CD4-positive, alpha-beta T cell (primary cell): ENCODE results near the gene SAMD4A. TPM values are rescaled to one million over a fixed set of nuclear protein-coding genes. Genes with fewer than 3 reads are reported as not detected.

Experiments
- ATAC-seq: fragments of 200-7000 bp; cut with Tn5 transposase; one replicate; pipeline ENCODE4 v1.10.0; 2022; ENCODE audit warnings: mild to moderate bottlenecking; ENCODE audit not compliant: poor library complexity
- CTCF ChIA-PET: fragments of 350-600 bp; sonication (Branson Sonifier 250); formaldehyde crosslinking; loops from one replicate; lab custom pipeline; 2021; ENCODE audit warnings: antibody characterized with exemption, inconsistent platforms; lab: Charles Lee
- POLR2A ChIA-PET: fragments of 350-600 bp; sonication (Branson Sonifier 250); formaldehyde crosslinking; loops from one replicate; lab custom pipeline; 2021; ENCODE audit warnings: antibody characterized with exemption, inconsistent platforms; lab: Charles Lee
- DNase-seq, 14 experiments: peaks; one replicate each; pipeline ENCODE4 v3.0.0-alpha.2; 2013 to 2020; ENCODE audit warnings: mixed read lengths in 2 of 14
- H3K27ac ChIP-seq, 2 donors: one replicate each; pipeline versions ENCODE4 v1.5.1 to v1.7.0; 2013; ENCODE audit warnings: low read length in 2 of 2, low read depth in 1 of 2, mild to moderate bottlenecking in 1 of 2
- H3K27me3 ChIP-seq, 2 experiments: 1 replicate in 1 of 2; 2 replicates in 1 of 2; pipeline versions ENCODE4 v1.6.1 to v1.7.0; 2013; ENCODE audit warnings: low read length in 2 of 2, control low read depth in 1 of 2, mild to moderate bottlenecking in 1 of 2, moderate library complexity in 1 of 2; ENCODE audit not compliant: insufficient read depth in 2 of 2, control insufficient read depth in 1 of 2
- H3K36me3 ChIP-seq: one replicate; pipeline ENCODE4 v1.6.1; 2013; ENCODE audit warnings: low read length, control low read depth; ENCODE audit not compliant: insufficient read depth
- H3K4me1 ChIP-seq: one replicate; pipeline ENCODE4 v1.6.1; 2013; ENCODE audit warnings: low read length, control low read depth; ENCODE audit not compliant: insufficient read depth
- H3K4me3 ChIP-seq: one replicate; pipeline ENCODE4 v1.5.1; 2013; ENCODE audit warnings: mild to moderate bottlenecking, low read length, moderate library complexity
- H3K9me3 ChIP-seq, 2 experiments: 1 replicate in 1 of 2; 2 replicates in 1 of 2; pipeline versions ENCODE4 v1.6.1 to v1.7.0; 2013; ENCODE audit warnings: low read length in 2 of 2, mild to moderate bottlenecking in 2 of 2, control low read depth in 1 of 2, moderate library complexity in 1 of 2; ENCODE audit not compliant: control insufficient read depth in 1 of 2, insufficient read depth in 1 of 2
- H3K27ac Mint-ChIP-seq: one replicate; pipeline ENCODE4 v1.8.0; 2020; ENCODE audit warnings: mixed read lengths
- H3K27me3 Mint-ChIP-seq: one replicate; pipeline ENCODE4 v1.8.0; 2021; ENCODE audit warnings: mixed read lengths
- H3K36me3 Mint-ChIP-seq: one replicate; pipeline ENCODE4 v1.8.0; 2021; ENCODE audit warnings: low read depth, mixed read lengths
- H3K4me1 Mint-ChIP-seq: one replicate; pipeline ENCODE4 v1.8.0; 2021; ENCODE audit warnings: low read depth, mixed read lengths
- H3K4me3 Mint-ChIP-seq: one replicate; pipeline ENCODE4 v1.8.0; 2020; ENCODE audit warnings: mild to moderate bottlenecking, mixed read lengths
- H3K9me3 Mint-ChIP-seq: one replicate; pipeline ENCODE4 v1.8.0; 2020; ENCODE audit warnings: mixed read lengths
- CTCF ChIP-seq: fragments of 200-600 bp; IDR thresholded peaks from one replicate; pipeline ENCODE4 v1.8.0; 2022; ENCODE audit warnings: antibody characterized with exemption, mild to moderate bottlenecking
- intact Hi-C, 2 experiments: fragments of 100-400 bp; cut with DNase I in 1 of 2; cut with micrococcal nuclease in 1 of 2; formaldehyde crosslinking; loops; one replicate each; pipeline versions ENCODE4 v1.15.1 to v1.9.0; 2023 to 2025; cut with DNase I, micrococcal nuclease
- total RNA-seq, 174 experiments: library from RNA in 2 of 174; stranded (reverse) in 2 of 174; gene quantifications; one replicate each; pipeline ENCODE4 v1.2.3 and lab custom pipeline; 2021 to 2026

SAMD4A gene
- total RNA-seq, 2 experiments from 2014 or later = 1.9 to 2.3 TPM

GRCh38 chr14:54805070-54805444, 238.1 kb downstream of the SAMD4A start:
- H3K9me3 Mint-ChIP-seq = no peaks in the 10 kb centered on the region
- no peak overlapping the region for H3K4me3 ChIP-seq
- POLR2A ChIA-PET = no interaction called here
- H3K27ac ChIP-seq = no peak overlapping the region
- H3K27me3 ChIP-seq = peaks cover 3 to 4% of the 10 kb centered on the region in 2 experiments
- intact Hi-C loops = loop anchor here in 1 of 2 experiments (5.0 kb wide), 1 partner anchor 102 kb away; no protein-coding TSS in a partner anchor
- CTCF ChIA-PET = interaction anchor here (0.7 to 1.7 kb wide), 2 partner anchors 9 to 28 kb away, joined by 3 to 5 read pairs; no protein-coding TSS in a partner anchor
- no peaks in the 10 kb centered on the region for H3K36me3 Mint-ChIP-seq
- no peak for DNase-seq
- H3K27me3 Mint-ChIP-seq = peaks cover 16% of the 10 kb centered on the region
- no peaks in the 10 kb centered on the region for H3K36me3 ChIP-seq
- peaks cover 5% of the 10 kb centered on the region for H3K4me1 Mint-ChIP-seq
- TF ChIP-seq CTCF = no peak
- H3K27ac Mint-ChIP-seq = no peak overlapping the region
- no peak for ATAC-seq
- no peak overlapping the region for H3K4me3 Mint-ChIP-seq
- H3K9me3 ChIP-seq = no peaks in the 10 kb centered on the region
- peaks cover 7% of the 10 kb centered on the region for H3K4me1 ChIP-seq

GRCh38 chr14:54805445-54806322, 238.8 kb downstream of the SAMD4A start:
- H3K4me3 Mint-ChIP-seq = no peak overlapping the region
- POLR2A ChIA-PET = interaction anchor here (0.8 kb wide), 1 partner anchor 76 kb away, joined by 4 read pairs; no protein-coding TSS in a partner anchor

More at GRCh38 chr14:54805445-54806322, 238.8 kb downstream of the SAMD4A start:
- peaks cover 7% of the 10 kb centered on the region for H3K4me1 ChIP-seq
- Mint-ChIP-seq H3K27ac (no peak overlapping the region), H3K27me3 (peaks cover 10% of the 10 kb centered on the region), H3K36me3 (no peaks in the 10 kb centered on the region), H3K4me1 (peaks cover 5% of the 10 kb centered on the region), H3K9me3 (no peaks in the 10 kb centered on the region)
- intact Hi-C loops = loop anchor here (1.0 to 5.0 kb wide), 3 partner anchors 98 to 241 kb away; no protein-coding TSS in a partner anchor
- H3K4me3 ChIP-seq = no peak overlapping the region
- H3K27ac ChIP-seq = no peak overlapping the region
- ATAC-seq (peak; percentile 80), DNase-seq (peak; percentile 40 to 83 (median 62))
- CTCF ChIA-PET = interaction anchor here (0.7 to 1.7 kb wide), 5 partner anchors 9 to 97 kb away, joined by 3 to 5 read pairs (median 3); partner anchors contain the start of gene GCH1
- H3K27me3 ChIP-seq = peaks cover 3 to 4% of the 10 kb centered on the region in 2 experiments
- TF ChIP-seq CTCF = peak; percentile 88
- H3K36me3 ChIP-seq = no peaks in the 10 kb centered on the region
- H3K9me3 ChIP-seq = no peaks in the 10 kb centered on the region
